ENCODE results near the gene SDHD. TPM values are rescaled to one million over a fixed set of nuclear protein-coding genes. Genes with fewer than 3 reads are reported as not detected.

The SDHD gene
- total and polyA plus RNA-seq, 9 of the 15 experiments (the other 6 are each of a cell fraction or from before 2014, with no cell fraction given): 150 to 1,225 (median 215) TPM

DNA sequence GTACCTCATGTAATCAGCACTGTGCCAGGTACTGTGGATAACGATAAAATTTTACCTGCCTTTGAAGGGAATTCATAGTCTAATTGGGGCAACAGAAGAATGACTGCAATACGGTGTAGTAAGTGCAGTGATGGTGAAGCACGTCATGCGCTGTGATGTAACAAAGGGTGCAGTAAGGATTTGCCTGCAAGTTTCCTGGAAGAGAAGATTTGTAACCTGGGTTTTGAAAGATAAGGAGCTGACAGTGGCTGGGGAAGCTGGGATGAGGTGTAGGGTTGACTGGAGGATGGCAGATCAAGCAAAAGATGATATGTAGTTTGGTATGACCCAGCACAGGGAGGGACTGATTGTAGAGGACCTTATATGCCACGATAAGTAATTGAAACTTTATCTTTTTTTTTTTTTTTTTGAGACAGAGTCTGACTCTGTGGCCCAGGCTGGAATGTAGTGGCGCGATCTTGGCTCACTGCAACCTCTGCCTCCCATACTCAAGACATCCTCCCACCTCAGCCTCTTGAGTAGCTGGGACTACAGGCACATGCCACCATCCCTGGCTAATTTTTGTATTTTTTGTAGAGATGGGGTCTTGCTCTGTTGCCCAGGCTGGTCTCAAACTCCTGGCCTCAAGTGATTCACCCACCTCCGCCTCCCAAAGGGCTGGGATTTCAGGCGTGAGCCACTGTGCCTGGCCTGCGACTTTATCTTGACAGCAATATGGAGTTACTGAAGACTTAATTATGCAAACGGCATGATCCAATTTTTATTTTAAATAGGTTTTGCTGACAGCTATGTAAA lies 11.3 kb downstream of the SDHD start (continued):
- TF ChIP-seq ZNF79 (CRISPR knock-in tag; IDR thresholded peaks at IDR 0.05; ENCODE audit: low read depth) (no peak), MCM2 (IDR thresholded peaks at IDR 0.05; ENCODE audit: low read depth) (no peak), PURB (CRISPR knock-in tag; IDR thresholded peaks at IDR 0.05; ENCODE audit: low read depth) (no peak), YBX1 (IDR thresholded peaks at IDR 0.05) (no peak), SMAD3 (CRISPR knock-in tag; conservative IDR thresholded peaks at IDR 0.05) (no peak), SMAD2 (IDR thresholded peaks at IDR 0.05; ENCODE audit: low read depth, low read length) (no peak), NBN (IDR thresholded peaks at IDR 0.05; ENCODE audit: low read depth) (peak; percentile 87; the same call in 1 of the 2 replicates), WHSC1 (IDR thresholded peaks at IDR 0.05; ENCODE audit: low read length) (no peak), CEBPG (CRISPR knock-in tag; IDR thresholded peaks at IDR 0.05) (no peak; the same call in 1 of the 2 replicates), CEBPG (tag; conservative IDR thresholded peaks at IDR 0.05 in 1 of 2, IDR thresholded peaks at IDR 0.05 in 1 of 2) (peak; percentile 76 to 86), ZNF589 (CRISPR knock-in tag; IDR thresholded peaks at IDR 0.05; ENCODE audit: low read depth) (no peak), FOXA3 (CRISPR knock-in tag; conservative IDR thresholded peaks at IDR 0.05 in 1 of 2, IDR thresholded peaks at IDR 0.05 in 1 of 2) (no peak), RBM17 (IDR thresholded peaks at IDR 0.05; ENCODE audit: borderline replicate concordance, low read depth, low read length) (no peak), TBP (optimal IDR thresholded peaks at IDR 0.05; ENCODE audit: low read depth, low read length) (no peak), CBFA2T3 (IDR thresholded peaks at IDR 0.05) (peak; percentile 83), TCF7 (IDR thresholded peaks at IDR 0.05; ENCODE audit: borderline replicate concordance) (no peak), KLF10 (CRISPR knock-in tag; IDR thresholded peaks at IDR 0.05) (no peak), RFX5 (IDR thresholded peaks at IDR 0.05; ENCODE audit: low read depth, low read length) (no peak)
- TF ChIP-seq, protein P1, sequence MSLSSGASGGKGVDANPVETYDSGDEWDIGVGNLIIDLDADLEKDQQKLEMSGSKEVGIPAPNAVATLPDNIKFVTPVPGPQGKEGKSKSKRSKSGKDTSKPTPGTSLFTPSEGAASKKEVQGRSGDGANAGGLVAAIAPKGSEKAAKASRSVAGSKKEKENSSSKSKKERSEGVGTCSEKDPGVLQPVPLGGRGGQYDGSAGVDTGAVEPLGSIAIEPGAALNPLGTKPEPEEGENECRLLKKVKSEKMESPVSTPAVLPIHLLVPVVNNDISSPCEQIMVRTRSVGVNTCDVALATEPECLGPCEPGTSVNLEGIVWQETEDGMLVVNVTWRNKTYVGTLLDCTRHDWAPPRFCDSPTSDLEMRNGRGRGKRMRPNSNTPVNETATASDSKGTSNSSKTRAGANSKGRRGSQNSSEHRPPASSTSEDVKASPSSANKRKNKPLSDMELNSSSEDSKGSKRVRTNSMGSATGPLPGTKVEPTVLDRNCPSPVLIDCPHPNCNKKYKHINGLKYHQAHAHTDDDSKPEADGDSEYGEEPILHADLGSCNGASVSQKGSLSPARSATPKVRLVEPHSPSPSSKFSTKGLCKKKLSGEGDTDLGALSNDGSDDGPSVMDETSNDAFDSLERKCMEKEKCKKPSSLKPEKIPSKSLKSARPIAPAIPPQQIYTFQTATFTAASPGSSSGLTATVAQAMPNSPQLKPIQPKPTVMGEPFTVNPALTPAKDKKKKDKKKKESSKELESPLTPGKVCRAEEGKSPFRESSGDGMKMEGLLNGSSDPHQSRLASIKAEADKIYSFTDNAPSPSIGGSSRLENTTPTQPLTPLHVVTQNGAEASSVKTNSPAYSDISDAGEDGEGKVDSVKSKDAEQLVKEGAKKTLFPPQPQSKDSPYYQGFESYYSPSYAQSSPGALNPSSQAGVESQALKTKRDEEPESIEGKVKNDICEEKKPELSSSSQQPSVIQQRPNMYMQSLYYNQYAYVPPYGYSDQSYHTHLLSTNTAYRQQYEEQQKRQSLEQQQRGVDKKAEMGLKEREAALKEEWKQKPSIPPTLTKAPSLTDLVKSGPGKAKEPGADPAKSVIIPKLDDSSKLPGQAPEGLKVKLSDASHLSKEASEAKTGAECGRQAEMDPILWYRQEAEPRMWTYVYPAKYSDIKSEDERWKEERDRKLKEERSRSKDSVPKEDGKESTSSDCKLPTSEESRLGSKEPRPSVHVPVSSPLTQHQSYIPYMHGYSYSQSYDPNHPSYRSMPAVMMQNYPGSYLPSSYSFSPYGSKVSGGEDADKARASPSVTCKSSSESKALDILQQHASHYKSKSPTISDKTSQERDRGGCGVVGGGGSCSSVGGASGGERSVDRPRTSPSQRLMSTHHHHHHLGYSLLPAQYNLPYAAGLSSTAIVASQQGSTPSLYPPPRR (CRISPR knock-in tag; IDR thresholded peaks at IDR 0.05; ENCODE audit: borderline replicate concordance): no peak
- TF ChIP-seq, protein P2, sequence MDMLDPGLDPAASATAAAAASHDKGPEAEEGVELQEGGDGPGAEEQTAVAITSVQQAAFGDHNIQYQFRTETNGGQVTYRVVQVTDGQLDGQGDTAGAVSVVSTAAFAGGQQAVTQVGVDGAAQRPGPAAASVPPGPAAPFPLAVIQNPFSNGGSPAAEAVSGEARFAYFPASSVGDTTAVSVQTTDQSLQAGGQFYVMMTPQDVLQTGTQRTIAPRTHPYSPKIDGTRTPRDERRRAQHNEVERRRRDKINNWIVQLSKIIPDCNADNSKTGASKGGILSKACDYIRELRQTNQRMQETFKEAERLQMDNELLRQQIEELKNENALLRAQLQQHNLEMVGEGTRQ (CRISPR knock-in tag; IDR thresholded peaks at IDR 0.05): no peak
- TF ChIP-seq, protein P3, sequence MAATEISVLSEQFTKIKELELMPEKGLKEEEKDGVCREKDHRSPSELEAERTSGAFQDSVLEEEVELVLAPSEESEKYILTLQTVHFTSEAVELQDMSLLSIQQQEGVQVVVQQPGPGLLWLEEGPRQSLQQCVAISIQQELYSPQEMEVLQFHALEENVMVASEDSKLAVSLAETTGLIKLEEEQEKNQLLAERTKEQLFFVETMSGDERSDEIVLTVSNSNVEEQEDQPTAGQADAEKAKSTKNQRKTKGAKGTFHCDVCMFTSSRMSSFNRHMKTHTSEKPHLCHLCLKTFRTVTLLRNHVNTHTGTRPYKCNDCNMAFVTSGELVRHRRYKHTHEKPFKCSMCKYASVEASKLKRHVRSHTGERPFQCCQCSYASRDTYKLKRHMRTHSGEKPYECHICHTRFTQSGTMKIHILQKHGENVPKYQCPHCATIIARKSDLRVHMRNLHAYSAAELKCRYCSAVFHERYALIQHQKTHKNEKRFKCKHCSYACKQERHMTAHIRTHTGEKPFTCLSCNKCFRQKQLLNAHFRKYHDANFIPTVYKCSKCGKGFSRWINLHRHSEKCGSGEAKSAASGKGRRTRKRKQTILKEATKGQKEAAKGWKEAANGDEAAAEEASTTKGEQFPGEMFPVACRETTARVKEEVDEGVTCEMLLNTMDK (IDR thresholded peaks at IDR 0.05; ENCODE audit: borderline replicate concordance, insufficient read depth, low read depth, low read length, poor library complexity, severe bottlenecking): no peak

Measured in K562 (cell line).